Upper lobe of left lung (tissue), 6 donors: ENCODE measurements around the gene PTPRM. TPM values are rescaled to one million over a fixed set of nuclear protein-coding genes. Genes with fewer than 3 reads are reported as not detected.
A peak's percentile ranks its signal among the peaks of the same experiment; 100 is the strongest.

Experiments used
- ATAC-seq, 2 donors: fragments of 200-7000 bp; cut with Tn5 transposase; one replicate each; pipeline ENCODE4 v1.9.1; 2022; ENCODE audit warnings: mild to moderate bottlenecking in 2 of 2, moderate library complexity in 2 of 2; ENCODE audit not compliant: low FRiP score in 2 of 2
- DNase-seq, 2 donors: peaks; one replicate each; pipeline ENCODE4 v3.0.0-alpha.2; 2019 to 2020
- H3K27ac ChIP-seq, 4 donors: fragments of 200-600 bp; sonication (generic); one replicate each; pipeline ENCODE4 v1.5.1; 2016 to 2019
- H3K27me3 ChIP-seq, 4 donors: fragments of 200-600 bp; sonication (generic); one replicate each; pipeline ENCODE4 v1.5.1; 2017 to 2019
- H3K36me3 ChIP-seq, 4 donors: fragments of 200-600 bp; sonication (generic); one replicate each; pipeline ENCODE4 v1.5.1; 2016 to 2019
- H3K4me1 ChIP-seq, 4 donors: fragments of 200-600 bp; sonication (generic); one replicate each; pipeline ENCODE4 v1.5.1; 2018 to 2019
- H3K4me3 ChIP-seq, 4 donors: fragments of 200-600 bp; sonication (generic); one replicate each; pipeline ENCODE4 v1.5.1; 2017 to 2019; ENCODE audit warnings: mild to moderate bottlenecking in 2 of 4, moderate library complexity in 1 of 4
- H3K9me3 ChIP-seq, 4 donors: fragments of 200-600 bp; sonication (generic); one replicate each; pipeline ENCODE4 v1.5.1; 2018 to 2019
- CTCF ChIP-seq, 6 experiments: fragments of 450-650 bp in 4 of 6; fragments of 200-600 bp in 2 of 6; sonication (generic) in 2 of 6; IDR thresholded peaks; one replicate each; pipeline ENCODE4 v1.5.1; 2016 to 2019; ENCODE audit warnings: antibody characterized with exemption in 6 of 6
- EP300 ChIP-seq, 4 donors: sonication (generic); formaldehyde crosslinking; IDR thresholded peaks; one replicate each; pipeline ENCODE4 v1.5.1; 2017; ENCODE audit warnings: antibody characterized with exemption in 4 of 4, control low read depth in 2 of 4
- POLR2A ChIP-seq, 4 donors: fragments of 450-650 bp; IDR thresholded peaks; one replicate each; pipeline ENCODE4 v1.5.1; 2016 to 2017; ENCODE audit warnings: antibody characterized with exemption in 4 of 4, mild to moderate bottlenecking in 2 of 4
- POLR2AphosphoS5 ChIP-seq, 2 donors: sonication (generic); formaldehyde crosslinking; IDR thresholded peaks; one replicate each; pipeline ENCODE4 v1.5.1; 2017; ENCODE audit warnings: antibody characterized with exemption in 2 of 2
- WGBS, 2 donors: methylation state at CpG; one replicate each; pipeline ENCODE4 v1.1.5; 2017 to 2018; 5-methylcytosine and 5-hydroxymethylcytosine counted together
- total RNA-seq, 6 donors: library from RNA; depleted of rRNA in 4 of 6; stranded (reverse); fragments of >200 nt in 4 of 6; gene quantifications; one replicate each; pipeline versions ENCODE4 v1.1.0 to v1.2.1, GENCODE V29; 2016 to 2021
- donor health status: DM: no; HTN: no; CAD: no; lungs with moderate emphysema.
- donor health status: DM: no; HTN: yes; CAD: no; lungs with severe emphysema.

Gene PTPRM
- total RNA-seq, 6 donors from 2014 or later, result 82.0 to 201 (median 154) TPM

GRCh38 chr18:7572822-7573221 lies 5.7 kb downstream of the PTPRM start:
- no peak for TF ChIP-seq POLR2AphosphoS5 (IDR thresholded peaks at IDR 0.05)
- TF ChIP-seq CTCF (IDR thresholded peaks at IDR 0.05), result no peak
- no peak for TF ChIP-seq POLR2A (IDR thresholded peaks at IDR 0.05)
- TF ChIP-seq EP300 (IDR thresholded peaks at IDR 0.05), result no peak
- Histone ChIP-seq H3K27ac (no peak overlapping the region), H3K36me3 (no peaks in the 10 kb centered on the region), H3K9me3 (no peaks in the 10 kb centered on the region), H3K4me1 (peaks cover 16 to 27% (median 24%) of the 10 kb centered on the region in 4 donors), H3K27me3 (peaks cover 0 to 4% (median 0%) of the 10 kb centered on the region in 4 donors), H3K4me3 (no peak overlapping the region)
- DNase-seq, result no peak
- WGBS, 2 donors, result 40 to 48% methylated on average over 2 of the region's 2 CpGs
- ATAC-seq, result no peak

- TF ChIP-seq POLR2AphosphoS5 (IDR thresholded peaks at IDR 0.05), result no peak
- no peak for TF ChIP-seq CTCF (IDR thresholded peaks at IDR 0.05)
- no peak for TF ChIP-seq EP300 (IDR thresholded peaks at IDR 0.05)
- TF ChIP-seq POLR2A (IDR thresholded peaks at IDR 0.05), result no peak
- Histone ChIP-seq H3K4me3 (no peak overlapping the region), H3K27me3 (no peaks in the 10 kb centered on the region), H3K27ac (no peak overlapping the region), H3K9me3 (no peaks in the 10 kb centered on the region), H3K36me3 (no peaks in the 10 kb centered on the region), H3K4me1 (peaks cover 14 to 26% (median 17%) of the 10 kb centered on the region in 4 donors)
- 75 to 86% methylated on average over 2 of the region's 2 CpGs for WGBS, 2 donors
- no peak for ATAC-seq
- no peak for DNase-seq
These were observed 8.4 kb downstream of the PTPRM start for GRCh38 chr18:7575465-7576028.

GRCh38 chr18:7576077-7576476 lies 9.0 kb downstream of the PTPRM start:
- Histone ChIP-seq H3K27me3 (no peaks in the 10 kb centered on the region), H3K27ac (no peak overlapping the region), H3K36me3 (no peaks in the 10 kb centered on the region), H3K4me1 (peaks cover 14 to 25% (median 17%) of the 10 kb centered on the region in 4 donors), H3K4me3 (no peak overlapping the region), H3K9me3 (no peaks in the 10 kb centered on the region)
- ATAC-seq (no peak), DNase-seq (no peak)
- TF ChIP-seq POLR2AphosphoS5 (IDR thresholded peaks at IDR 0.05) (no peak), EP300 (IDR thresholded peaks at IDR 0.05) (no peak), POLR2A (IDR thresholded peaks at IDR 0.05) (no peak)

GRCh38 chr18:7576685-7577084 lies 9.6 kb downstream of the PTPRM start:
- Histone ChIP-seq H3K27ac (no peak overlapping the region), H3K4me1 (peaks cover 14 to 19% (median 15%) of the 10 kb centered on the region in 4 donors), H3K36me3 (no peaks in the 10 kb centered on the region), H3K9me3 (no peaks in the 10 kb centered on the region), H3K4me3 (no peak overlapping the region), H3K27me3 (no peaks in the 10 kb centered on the region)
- peak; percentile 10 to 12 for ATAC-seq
- DNase-seq, result no peak
- TF ChIP-seq EP300 (IDR thresholded peaks at IDR 0.05), result no peak
- TF ChIP-seq POLR2A (IDR thresholded peaks at IDR 0.05), result no peak
- TF ChIP-seq POLR2AphosphoS5 (IDR thresholded peaks at IDR 0.05), result no peak
- no peak for TF ChIP-seq CTCF (IDR thresholded peaks at IDR 0.05)

GRCh38 chr18:7577706-7578105 lies 10.6 kb downstream of the PTPRM start:
- DNase-seq, result no peak
- WGBS, 2 donors, result 50 to 76% methylated on average over 1 of the region's 1 CpG
- H3K9me3 ChIP-seq, result no peaks in the 10 kb centered on the region
- no peak for ATAC-seq
- TF ChIP-seq EP300 (IDR thresholded peaks at IDR 0.05), result no peak
- TF ChIP-seq POLR2A (IDR thresholded peaks at IDR 0.05), result no peak
- no peak for TF ChIP-seq POLR2AphosphoS5 (IDR thresholded peaks at IDR 0.05)
- TF ChIP-seq CTCF (IDR thresholded peaks at IDR 0.05), result no peak
- H3K4me3 ChIP-seq, result no peak overlapping the region
- no peaks in the 10 kb centered on the region for H3K27me3 ChIP-seq
- H3K27ac ChIP-seq, result no peak overlapping the region
- H3K4me1 ChIP-seq, result peaks cover 7 to 15% (median 10%) of the 10 kb centered on the region in 4 donors
- no peaks in the 10 kb centered on the region for H3K36me3 ChIP-seq
